ENCODE results near the gene POC1A.

GRCh38 chr3:52121813-52122212, 32.4 kb downstream of the POC1A start:
- TF ChIP-seq SUZ12 (IDR thresholded peaks at IDR 0.05; ENCODE audit: extremely low read depth, insufficient read depth, insufficient read length) (no peak), ZNF274 (IDR thresholded peaks at IDR 0.05; ENCODE audit: low read depth, low read length) (no peak), YY1 (IDR thresholded peaks at IDR 0.05; ENCODE audit: insufficient read depth, insufficient read length) (no peak)

All from NT2/D1 (cell line).